Nephron progenitor cell (in vitro differentiated cells): ENCODE data around the gene TRIM29.
A peak's percentile ranks its signal among the peaks of the same experiment; 100 is the strongest.

Experiments used
- DNase-seq: peaks from one replicate; pipeline ENCODE4 v3.0.0; 2021
- H3K27ac Mint-ChIP-seq: 2 replicates; pipeline ENCODE4 v1.8.0; 2021; ENCODE audit warnings: mild to moderate bottlenecking, moderate library complexity, mixed read lengths
- H3K27me3 Mint-ChIP-seq: 2 replicates; pipeline ENCODE4 v1.8.0; 2021; ENCODE audit warnings: mild to moderate bottlenecking, low read depth, mixed read lengths; ENCODE audit not compliant: poor library complexity
- H3K36me3 Mint-ChIP-seq: 2 replicates; pipeline ENCODE4 v1.8.0; 2021; ENCODE audit warnings: low read depth, mixed read lengths
- H3K4me1 Mint-ChIP-seq: 2 replicates; pipeline ENCODE4 v1.8.0; 2021; ENCODE audit warnings: mixed read lengths
- H3K4me3 Mint-ChIP-seq: 2 replicates; pipeline ENCODE4 v1.8.0; 2021; ENCODE audit warnings: mild to moderate bottlenecking, moderate library complexity, mixed read lengths
- H3K9me3 Mint-ChIP-seq: 2 replicates; pipeline ENCODE4 v1.8.0; 2021; ENCODE audit warnings: mild to moderate bottlenecking, moderate library complexity, mixed read lengths
- CTCF ChIP-seq: fragments of 200-600 bp; sonication (generic); IDR thresholded peaks from 2 replicates; pipeline ENCODE4 v1.5.0; 2021; ENCODE audit warnings: antibody characterized with exemption

Gene TRIM29

GRCh38 chr11:120064341-120064740 lies 73.6 kb downstream of the TRIM29 start:
- H3K27ac Mint-ChIP-seq, result peak overlapping the region; percentile 70
- peaks cover 82% of the 10 kb centered on the region for H3K4me1 Mint-ChIP-seq
- no peak for DNase-seq
- peaks cover 24% of the 10 kb centered on the region for H3K27me3 Mint-ChIP-seq
- no peak overlapping the region for H3K4me3 Mint-ChIP-seq
- no peaks in the 10 kb centered on the region for H3K9me3 Mint-ChIP-seq
- TF ChIP-seq CTCF, result no peak
- H3K36me3 Mint-ChIP-seq, result no peaks in the 10 kb centered on the region

- no peaks in the 10 kb centered on the region for H3K36me3 Mint-ChIP-seq
- no peak for TF ChIP-seq CTCF
- no peaks in the 10 kb centered on the region for H3K9me3 Mint-ChIP-seq
- peaks cover 28% of the 10 kb centered on the region for H3K27me3 Mint-ChIP-seq
- H3K4me1 Mint-ChIP-seq, result peaks cover 81% of the 10 kb centered on the region
- DNase-seq, result no peak
- no peak overlapping the region for H3K27ac Mint-ChIP-seq
- H3K4me3 Mint-ChIP-seq, result no peak overlapping the region
These were observed 74.1 kb downstream of the TRIM29 start for GRCh38 chr11:120063686-120064340.

DNA sequence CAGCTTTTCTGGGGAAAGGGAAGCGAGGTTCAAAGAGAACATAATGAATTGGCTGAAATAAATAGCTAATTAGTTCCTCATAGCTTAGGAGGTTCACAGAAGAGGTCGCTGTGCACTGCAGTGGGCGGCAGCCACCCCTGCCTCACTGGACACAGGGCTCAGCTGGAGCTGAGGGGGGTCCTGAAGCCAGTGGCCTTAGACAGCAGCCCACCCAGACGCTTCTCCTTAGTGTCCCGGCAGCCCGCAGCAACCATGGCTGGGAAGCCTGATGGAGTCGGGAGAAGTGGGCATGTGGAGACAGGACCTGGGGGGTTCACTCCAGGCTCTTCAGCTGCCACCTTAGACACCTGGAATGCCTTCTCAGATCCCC lies 75.4 kb downstream of the TRIM29 start:
- Mint-ChIP-seq H3K9me3 (no peaks in the 10 kb centered on the region), H3K36me3 (no peaks in the 10 kb centered on the region), H3K4me3 (no peak overlapping the region), H3K4me1 (peaks cover 80% of the 10 kb centered on the region), H3K27me3 (peaks cover 28% of the 10 kb centered on the region), H3K27ac (no peak overlapping the region)
- TF ChIP-seq CTCF, result no peak
- DNase-seq, result no peak

- H3K36me3 Mint-ChIP-seq, result no peaks in the 10 kb centered on the region
- peak; percentile 74 for DNase-seq
- H3K27ac Mint-ChIP-seq, result no peak overlapping the region
- peak; percentile 13 for TF ChIP-seq CTCF
- H3K27me3 Mint-ChIP-seq, result peaks cover 27% of the 10 kb centered on the region
- no peaks in the 10 kb centered on the region for H3K9me3 Mint-ChIP-seq
- H3K4me1 Mint-ChIP-seq, result peaks cover 80% of the 10 kb centered on the region
- peak overlapping the region; percentile 30 for H3K4me3 Mint-ChIP-seq
These were observed 76.0 kb downstream of the TRIM29 start for GRCh38 chr11:120061761-120062560.
